Central memory CD8-positive, alpha-beta T cell (primary cell): ENCODE results near the gene FKBP4.

Experiments
- ATAC-seq: fragments of 150-1000 bp; cut with Tn5 transposase; replicated peaks from 2 replicates; pipeline ENCODE4 v1.10.0; 2022; ENCODE audit warnings: mild to moderate bottlenecking, moderate FRiP score, moderate number of reproducible peaks; ENCODE audit not compliant: poor library complexity, severe bottlenecking; ENCODE audit errors: extremely low read depth
- DNase-seq, 2 donors: peaks; one replicate each; pipeline ENCODE4 v3.0.0; 2021; ENCODE audit warnings: low spot score in 2 of 2
- H3K27ac Mint-ChIP-seq: one replicate; pipeline ENCODE4 v1.8.0; 2022; ENCODE audit warnings: low read depth, mild to moderate bottlenecking, moderate library complexity, mixed read lengths
- H3K27me3 Mint-ChIP-seq: one replicate; pipeline ENCODE4 v1.8.0; 2022; ENCODE audit warnings: mixed read lengths
- H3K36me3 Mint-ChIP-seq: one replicate; pipeline ENCODE4 v1.8.0; 2022; ENCODE audit warnings: mild to moderate bottlenecking, moderate library complexity, mixed read lengths; ENCODE audit not compliant: insufficient read depth
- H3K4me1 Mint-ChIP-seq: one replicate; pipeline ENCODE4 v1.8.0; 2022; ENCODE audit warnings: mixed read lengths
- H3K4me3 Mint-ChIP-seq: one replicate; pipeline ENCODE4 v1.8.0; 2022; ENCODE audit warnings: mild to moderate bottlenecking, moderate library complexity, mixed read lengths
- H3K9me3 Mint-ChIP-seq: one replicate; pipeline ENCODE4 v1.8.0; 2022; ENCODE audit warnings: mixed read lengths

The FKBP4 gene

DNA sequence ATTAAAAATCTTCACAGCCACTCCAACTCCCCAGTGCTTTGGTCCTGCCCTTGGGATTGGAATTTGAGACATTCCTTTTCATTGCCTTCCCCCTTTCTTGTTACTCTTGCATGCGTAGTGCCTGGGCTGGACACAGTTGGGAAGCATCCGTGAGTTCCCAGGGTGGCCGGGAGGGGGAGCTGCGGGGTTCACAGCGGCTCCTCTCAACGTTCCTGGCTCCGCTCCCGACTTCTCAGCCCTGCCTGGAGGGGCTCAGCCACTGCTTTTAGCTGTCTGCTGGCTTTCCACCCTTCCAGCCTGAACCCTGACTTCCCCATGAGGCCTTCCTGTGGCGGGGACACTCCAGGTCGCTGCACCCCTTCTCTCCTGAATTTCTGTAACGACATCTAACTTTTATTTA, 58.9 kb downstream of the FKBP4 start:
- H3K27ac Mint-ChIP-seq: no peak overlapping the region
- ATAC-seq (no peak), DNase-seq (peak in 1 of 2 donors; percentile 27)
- no peak overlapping the region for H3K4me3 Mint-ChIP-seq
- peaks cover 8% of the 10 kb centered on the region for H3K36me3 Mint-ChIP-seq
- H3K9me3 Mint-ChIP-seq: no peaks in the 10 kb centered on the region
- H3K27me3 Mint-ChIP-seq: no peaks in the 10 kb centered on the region
- H3K4me1 Mint-ChIP-seq: no peaks in the 10 kb centered on the region
